ENCODE results near the gene SLC39A7. TPM values are rescaled to one million over a fixed set of nuclear protein-coding genes. Genes with fewer than 3 reads are reported as not detected.

Gene SLC39A7
- total and polyA plus RNA-seq, 2 of the 13 experiments (the other 11 are each of a cell fraction or from before 2014, with no cell fraction given) = 142 to 229 TPM

- no peak for TF ChIP-seq ZBTB1 (CRISPR knock-in tag; IDR thresholded peaks at IDR 0.05; ENCODE audit: borderline replicate concordance)
Observed at GRCh38 chr6:33167374-33168283, 33.0 kb upstream of the SLC39A7 start (continued).

- no peak overlapping the region for H2AFZ ChIP-seq (ENCODE audit: low read length)
- peaks cover 3 to 5% of the 10 kb centered on the region in 2 experiments; a peak in 3 of 5 replicates for H3K27me3 ChIP-seq (ENCODE audit: control insufficient read depth in 1 of 2, insufficient read depth in 2 of 2, low read length in 2 of 2)
- no peak for FAIRE-seq
- no peak for ATAC-seq
- no peak overlapping the region for H3K4me3 ChIP-seq (replicated peaks in 1 of 3; ENCODE audit: insufficient read depth in 1 of 3, low read depth in 2 of 3, low read length in 3 of 3)
- H3K79me2 ChIP-seq (ENCODE audit: insufficient read depth, low read length) = no peaks in the 10 kb centered on the region
- intact Hi-C loops (cut with micrococcal nuclease; ENCODE audit: unreplicated experiment) (no loop called here), in situ Hi-C loops (cut with HindIII; ENCODE audit: extremely low pct_ligation_motif_present, low pct_unique_long_range_greater_than_20kb) (loop anchor here (10.0 kb wide), 1 partner anchor 153 kb away; no protein-coding TSS in a partner anchor)
- ChIA-PET POLR2A (no interaction called here), CTCF (ENCODE audit: low intra/inter-chr PET ratio, low total read pairs) (no interaction called here)
- no peaks in the 10 kb centered on the region for H3K9me3 ChIP-seq (ENCODE audit: low read length)
- no peak overlapping the region for H3K4me2 ChIP-seq (ENCODE audit: low read depth, low read length)
- no TSS peak for BruUV-seq (replicated peaks)
- no peaks in the 10 kb centered on the region for H3K36me3 ChIP-seq (replicated peaks in 1 of 2; ENCODE audit: control insufficient read depth in 1 of 2, insufficient read depth in 2 of 2, low read length in 2 of 2)
- WGBS (ENCODE audit: low lambda C conversion rate) = 28% methylated on average over 6 of the region's 6 CpGs
- no peak for DNase-seq (ENCODE audit: low spot score)
- H3K27ac ChIP-seq (ENCODE audit: extremely low read length, insufficient read depth, low read length) = no peak overlapping the region
- no peak overlapping the region for H3K9ac ChIP-seq (ENCODE audit: insufficient read depth, low read depth, low read length)
- H3K4me1 ChIP-seq (ENCODE audit: insufficient read depth, low read length) = peaks cover 23% of the 10 kb centered on the region
- H4K20me1 ChIP-seq (ENCODE audit: insufficient read depth, low read length) = no peaks in the 10 kb centered on the region
- no peak for TF ChIP-seq ZNF790 (CRISPR knock-in tag; IDR thresholded peaks at IDR 0.05; ENCODE audit: borderline replicate concordance)
- TF ChIP-seq ZNF792 (CRISPR knock-in tag; IDR thresholded peaks at IDR 0.05) = no peak
- no peak for TF ChIP-seq ZNF784 (CRISPR knock-in tag; IDR thresholded peaks at IDR 0.05; ENCODE audit: borderline replicate concordance)
- no peak for TF ChIP-seq ZNF839 (CRISPR knock-in tag; IDR thresholded peaks at IDR 0.05; ENCODE audit: borderline replicate concordance)
- no peak for TF ChIP-seq ZNF329 (CRISPR knock-in tag; IDR thresholded peaks at IDR 0.05; ENCODE audit: low read depth)
- no peak for TF ChIP-seq ZNF75D (CRISPR knock-in tag; IDR thresholded peaks at IDR 0.05; ENCODE audit: borderline replicate concordance)
- no peak for TF ChIP-seq UBTF (CRISPR knock-in tag; IDR thresholded peaks at IDR 0.05)
- no peak for TF ChIP-seq AHDC1 (CRISPR knock-in tag; IDR thresholded peaks at IDR 0.05; ENCODE audit: borderline replicate concordance)
- no peak for TF ChIP-seq CAMTA2 (CRISPR knock-in tag; IDR thresholded peaks at IDR 0.05; ENCODE audit: borderline replicate concordance)
- TF ChIP-seq ZBTB34 (CRISPR knock-in tag; IDR thresholded peaks at IDR 0.05) = no peak
Observed at GRCh38 chr6:33168284-33168601, 32.4 kb upstream of the SLC39A7 start.
